ENCODE measurements around the gene SPOCK1.

GRCh38 chr5:137490591-137490990, 8.5 kb downstream of the SPOCK1 start:
- TF ChIP-seq ZNF384 (IDR thresholded peaks at IDR 0.05) (no peak), BHLHE40 (IDR thresholded peaks at IDR 0.05; ENCODE audit: borderline replicate concordance) (no peak), TARDBP (IDR thresholded peaks at IDR 0.05) (no peak), FOXA1 (IDR thresholded peaks at IDR 0.05) (no peak), ELF4 (IDR thresholded peaks at IDR 0.05) (no peak), SP1 (IDR thresholded peaks at IDR 0.05) (no peak), SUZ12 (IDR thresholded peaks at IDR 0.05) (no peak), ARNT (IDR thresholded peaks at IDR 0.05) (no peak), PKNOX1 (IDR thresholded peaks at IDR 0.05) (no peak)

All from HEK293T (cell line).